Measurements from ENCODE around the gene TSEN2.

TSEN2 gene

GRCh38 chr3:12557473-12558100, 73.3 kb downstream of the TSEN2 start:
- DNase-seq = no peak

- no peak for DNase-seq
Measured at GRCh38 chr3:12558706-12559105, 74.4 kb downstream of the TSEN2 start.

GRCh38 chr3:12559520-12559919, 75.2 kb downstream of the TSEN2 start:
- DNase-seq = no peak

GRCh38 chr3:12560505-12561190, 76.4 kb downstream of the TSEN2 start:
- no peak for DNase-seq

- DNase-seq = no peak
Measured at GRCh38 chr3:12561397-12561796, 77.1 kb downstream of the TSEN2 start.

GRCh38 chr3:12562451-12562850, 78.2 kb downstream of the TSEN2 start:
- no peak for DNase-seq

- DNase-seq = no peak
Measured at GRCh38 chr3:12566976-12567375, 82.7 kb downstream of the TSEN2 start.

GRCh38 chr3:12568747-12569146, 84.5 kb downstream of the TSEN2 start:
- DNase-seq = no peak

- no peak for DNase-seq
Measured at GRCh38 chr3:12569836-12570235, 85.6 kb downstream of the TSEN2 start.

- no peak for DNase-seq
Measured at GRCh38 chr3:12571986-12572385, 87.7 kb downstream of the TSEN2 start.

GRCh38 chr3:12574131-12574530, 89.9 kb downstream of the TSEN2 start:
- DNase-seq = no peak

GRCh38 chr3:12574661-12575060, 90.4 kb downstream of the TSEN2 start:
- no peak for DNase-seq

- no peak for DNase-seq
Measured at GRCh38 chr3:12577379-12577778, 93.1 kb downstream of the TSEN2 start.

- DNase-seq = no peak
Measured at GRCh38 chr3:12578742-12579141, 94.5 kb downstream of the TSEN2 start.

GRCh38 chr3:12579456-12579855, 95.2 kb downstream of the TSEN2 start:
- DNase-seq = no peak

- DNase-seq = no peak
Measured at GRCh38 chr3:12579905-12580304, 95.6 kb downstream of the TSEN2 start.

GRCh38 chr3:12582730-12583129, 98.5 kb downstream of the TSEN2 start:
- no peak for DNase-seq

Data from activated T-cell treated with anti-CD3 and anti-CD28 coated beads, Interleukin-2, amount 50 U/mL, for 1 hour (primary cell).